Mucosa of descending colon (tissue), 3 donors: Measurements from ENCODE around the gene PRKCB. TPM values are rescaled to one million over a fixed set of nuclear protein-coding genes. Genes with fewer than 3 reads are reported as not detected.

Experiments
- ATAC-seq: fragments of 200-7000 bp; cut with Tn5 transposase; one replicate; pipeline ENCODE4 v1.9.1; 2020; ENCODE audit warnings: mild to moderate bottlenecking, moderate library complexity
- DNase-seq, 3 donors: peaks; one replicate each; pipeline ENCODE4 v3.0.0-alpha.2; 2020
- H3K36me3 ChIP-seq: fragments of 200-600 bp; one replicate; pipeline ENCODE4 v1.8.0; 2021; ENCODE audit warnings: low read depth, mild to moderate bottlenecking
- H3K4me1 ChIP-seq: fragments of 200-600 bp; one replicate; pipeline ENCODE4 v1.8.0; 2021; ENCODE audit warnings: low read depth, mild to moderate bottlenecking
- H3K4me3 ChIP-seq: fragments of 200-600 bp; one replicate; pipeline ENCODE4 v1.8.0; 2021; ENCODE audit warnings: mild to moderate bottlenecking
- H3K9me3 ChIP-seq: fragments of 200-600 bp; one replicate; pipeline ENCODE4 v1.8.0; 2021; ENCODE audit warnings: mild to moderate bottlenecking
- intact Hi-C, 2 donors: fragments of 100-400 bp; cut with DNase I in 1 of 2; cut with micrococcal nuclease in 1 of 2; formaldehyde crosslinking; loops; one replicate each; pipeline versions ENCODE4 v1.11.0 to v1.11.1; 2022; cut with DNase I, micrococcal nuclease
- total RNA-seq, 3 donors: library from RNA; stranded (reverse); fragmentation: NEBNext Ultra II Directional in 2 of 3; extraction: Animal tissue kit (Norgen Biotek cat#: 25700) in 2 of 3; gene quantifications; one replicate each; pipeline versions ENCODE4 v1.2.1 to v1.2.4, GENCODE V29; 2021 to 2023
- TF ChIP-seq, protein P1 (sequence below): fragments of 200-600 bp; IDR thresholded peaks from one replicate; pipeline ENCODE4 v1.8.0; 2022; ENCODE audit warnings: antibody characterized with exemption, mild to moderate bottlenecking
- donor health status: DM: no; HTN: no; CAD: no; lungs with moderate emphysema.
- donor health status: DM: no; HTN: no; CAD: no.
- donor health status: DM: no; HTN: yes; CAD: no.

The PRKCB gene
- total RNA-seq, 3 donors from 2014 or later = 7.4 to 29.0 (median 8.2) TPM

DNA sequence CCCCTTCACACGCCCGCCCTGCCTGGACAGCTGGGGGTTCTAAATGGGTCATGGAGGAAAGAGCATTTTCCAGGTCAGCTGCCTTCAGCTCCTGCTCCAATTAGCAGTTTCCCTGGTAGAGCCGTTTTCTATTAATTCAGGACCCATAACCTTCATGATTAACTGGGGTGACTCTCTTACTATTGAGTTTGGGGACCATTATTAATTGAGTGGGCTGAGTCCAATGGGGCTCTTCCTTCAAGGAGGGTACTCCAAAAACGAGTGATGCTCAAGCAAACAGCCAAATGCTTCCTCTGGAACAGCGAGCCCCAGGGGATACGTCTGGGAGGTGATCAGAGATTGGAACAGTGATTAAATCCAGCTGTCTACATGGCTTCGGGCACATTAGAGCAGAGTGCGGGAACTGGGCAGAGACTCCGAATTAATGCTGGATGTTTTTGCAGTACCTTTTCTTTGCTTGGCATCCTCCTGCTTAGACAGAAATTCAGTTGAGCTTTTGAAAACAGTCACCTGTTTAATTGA is 352.3 kb downstream of the PRKCB start:
- Histone ChIP-seq H3K36me3 (no peaks in the 10 kb centered on the region), H3K4me1 (no peaks in the 10 kb centered on the region), H3K4me3 (no peak overlapping the region), H3K9me3 (no peaks in the 10 kb centered on the region)
- TF ChIP-seq, protein P1, sequence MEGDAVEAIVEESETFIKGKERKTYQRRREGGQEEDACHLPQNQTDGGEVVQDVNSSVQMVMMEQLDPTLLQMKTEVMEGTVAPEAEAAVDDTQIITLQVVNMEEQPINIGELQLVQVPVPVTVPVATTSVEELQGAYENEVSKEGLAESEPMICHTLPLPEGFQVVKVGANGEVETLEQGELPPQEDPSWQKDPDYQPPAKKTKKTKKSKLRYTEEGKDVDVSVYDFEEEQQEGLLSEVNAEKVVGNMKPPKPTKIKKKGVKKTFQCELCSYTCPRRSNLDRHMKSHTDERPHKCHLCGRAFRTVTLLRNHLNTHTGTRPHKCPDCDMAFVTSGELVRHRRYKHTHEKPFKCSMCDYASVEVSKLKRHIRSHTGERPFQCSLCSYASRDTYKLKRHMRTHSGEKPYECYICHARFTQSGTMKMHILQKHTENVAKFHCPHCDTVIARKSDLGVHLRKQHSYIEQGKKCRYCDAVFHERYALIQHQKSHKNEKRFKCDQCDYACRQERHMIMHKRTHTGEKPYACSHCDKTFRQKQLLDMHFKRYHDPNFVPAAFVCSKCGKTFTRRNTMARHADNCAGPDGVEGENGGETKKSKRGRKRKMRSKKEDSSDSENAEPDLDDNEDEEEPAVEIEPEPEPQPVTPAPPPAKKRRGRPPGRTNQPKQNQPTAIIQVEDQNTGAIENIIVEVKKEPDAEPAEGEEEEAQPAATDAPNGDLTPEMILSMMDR = no peak
- DNase-seq (no peak), ATAC-seq (no peak)
- intact Hi-C loops = no loop called here

GRCh38 chr16:24188751-24189318 is 353.1 kb downstream of the PRKCB start:
- H3K9me3 ChIP-seq = no peaks in the 10 kb centered on the region
- no peaks in the 10 kb centered on the region for H3K4me1 ChIP-seq
- ATAC-seq (no peak), DNase-seq (no peak)
- H3K4me3 ChIP-seq = no peak overlapping the region
- TF ChIP-seq, protein P1 = no peak
- no peaks in the 10 kb centered on the region for H3K36me3 ChIP-seq
- intact Hi-C loops = no loop called here

DNA sequence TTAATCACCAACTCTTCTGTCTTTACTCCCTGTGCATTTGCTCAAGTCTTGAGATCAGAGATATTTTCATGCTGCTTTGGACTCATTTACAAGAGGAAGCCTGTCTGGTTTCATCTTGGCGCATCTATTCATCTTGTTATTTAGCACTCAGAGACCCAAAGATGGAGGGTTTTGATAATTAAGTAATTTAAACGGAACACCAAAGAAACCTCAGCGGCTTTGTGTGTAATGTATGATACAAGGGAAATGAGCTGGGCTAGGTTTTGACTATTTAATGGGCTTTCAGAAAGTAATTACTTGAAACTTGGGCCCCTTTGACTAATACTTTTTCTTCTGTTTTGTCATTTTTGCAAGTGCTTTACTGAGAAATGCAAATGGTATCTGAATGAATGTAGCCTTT is 354.2 kb downstream of the PRKCB start:
- no peak for ATAC-seq
- Histone ChIP-seq H3K4me1 (no peaks in the 10 kb centered on the region), H3K9me3 (no peaks in the 10 kb centered on the region), H3K4me3 (no peak overlapping the region), H3K36me3 (no peaks in the 10 kb centered on the region)
- TF ChIP-seq, protein P1 = no peak
- intact Hi-C loops = no loop called here
- DNase-seq = no peak

DNA sequence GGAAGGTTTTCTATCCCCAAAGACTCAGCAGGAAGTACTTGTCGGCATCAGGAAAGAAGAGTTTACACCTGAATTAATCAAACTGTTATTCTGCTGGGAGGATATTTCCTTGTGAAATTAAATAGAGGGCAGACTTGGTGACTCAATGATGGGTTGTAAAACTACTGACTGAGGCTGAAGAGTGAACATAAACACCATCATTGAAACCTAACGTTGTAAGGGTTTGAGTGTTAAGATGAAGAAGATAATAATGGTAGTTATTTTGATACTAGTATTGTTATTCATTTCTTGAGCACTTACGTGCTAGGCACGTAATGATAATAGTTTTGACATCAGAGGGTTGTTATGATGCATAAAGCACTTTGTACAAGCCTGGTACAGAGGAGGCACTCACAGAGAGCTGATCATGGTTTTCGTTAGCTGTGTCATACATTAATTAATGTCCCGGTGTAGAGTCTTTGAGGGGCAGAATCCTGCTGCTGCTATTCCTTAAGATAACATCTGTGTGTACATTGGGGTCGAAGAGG is 356.2 kb downstream of the PRKCB start:
- Histone ChIP-seq H3K9me3 (no peaks in the 10 kb centered on the region), H3K4me3 (no peak overlapping the region), H3K4me1 (no peaks in the 10 kb centered on the region), H3K36me3 (no peaks in the 10 kb centered on the region)
- TF ChIP-seq, protein P1 = no peak
- ATAC-seq = no peak
- DNase-seq = no peak
- intact Hi-C loops = no loop called here

GRCh38 chr16:24195221-24195620 is 359.4 kb downstream of the PRKCB start:
- no peak for DNase-seq
- H3K36me3 ChIP-seq = no peaks in the 10 kb centered on the region
- TF ChIP-seq, protein P1 = no peak
- intact Hi-C loops = no loop called here
- no peak overlapping the region for H3K4me3 ChIP-seq
- no peaks in the 10 kb centered on the region for H3K9me3 ChIP-seq
- no peaks in the 10 kb centered on the region for H3K4me1 ChIP-seq
- no peak for ATAC-seq
